Panc1 (cell line): ENCODE data around the gene CTSS. TPM values are rescaled to one million over a fixed set of nuclear protein-coding genes. Genes with fewer than 3 reads are reported as not detected.
"Not testable (repeated sequence)": the region's sequence is repeated elsewhere in the genome, so short reads cannot be mapped to it uniquely, and the experiment has no call there.

Experiments used
- ATAC-seq: fragments of 200-7000 bp; cut with Tn5 transposase; 2 replicates; pipeline ENCODE4 v1.9.1; 2020; ENCODE audit warnings: mild to moderate bottlenecking, moderate library complexity
- BruUV-seq: library from RNA; stranded (reverse); fragments of 400-500 nt; replicated peaks from 2 replicates; lab custom pipeline; 2021; lab: Mats Ljungman, UMichigan
- CTCF ChIA-PET: fragments of 300-600 bp; sonication (Branson Sonifier 250); formaldehyde crosslinking; loops from one replicate; lab custom pipeline; 2022; ENCODE audit warnings: antibody characterized with exemption; lab: Charles Lee
- POLR2A ChIA-PET: fragments of 300-600 bp; sonication (Branson Sonifier 250); formaldehyde crosslinking; loops from one replicate; lab custom pipeline; 2022; ENCODE audit warnings: antibody characterized with exemption; lab: Charles Lee
- DNase-seq: peaks from one replicate; pipeline ENCODE4 v3.0.0-alpha.2; 2010; ENCODE audit warnings: low read depth, low spot score
- H3K27ac ChIP-seq: 2 replicates; pipeline ENCODE4 v1.5.1; 2011; ENCODE audit warnings: mild to moderate bottlenecking, low read length, inconsistent platforms
- H3K27me3 ChIP-seq: fragments of 200-500 bp; sonication (Bioruptor generic); 2 replicates; pipeline ENCODE4 v1.6.0; 2014; ENCODE audit warnings: low read length, inconsistent platforms; ENCODE audit not compliant: control insufficient read depth, insufficient read depth
- H3K36me3 ChIP-seq: fragments of 200-500 bp; sonication (Bioruptor generic); 2 replicates; pipeline ENCODE4 v1.5.1; 2014; ENCODE audit warnings: inconsistent platforms, mild to moderate bottlenecking, low read length, moderate library complexity; ENCODE audit not compliant: control insufficient read depth, insufficient read depth
- H3K4me1 ChIP-seq: 2 replicates; pipeline ENCODE4 v1.5.1; 2011; ENCODE audit warnings: inconsistent platforms, mild to moderate bottlenecking, low read length, moderate library complexity; ENCODE audit not compliant: control insufficient read depth, insufficient read depth
- H3K4me3 ChIP-seq, 2 experiments: 2 replicates each; pipeline ENCODE4 v1.5.1; 2011 to 2012; ENCODE audit warnings: low read depth in 2 of 2, low read length in 2 of 2, mild to moderate bottlenecking in 2 of 2, inconsistent platforms in 1 of 2, moderate library complexity in 1 of 2
- H3K9me3 ChIP-seq: fragments of 200-500 bp; sonication (Bioruptor generic); 2 replicates; pipeline ENCODE4 v1.5.1; 2014; ENCODE audit warnings: low read depth, mild to moderate bottlenecking, inconsistent platforms, low read length, moderate library complexity; ENCODE audit not compliant: control insufficient read depth, insufficient read depth
- POLR2AphosphoS5 ChIP-seq: IDR thresholded peaks from 2 replicates; pipeline ENCODE4 v1.6.1; 2012; ENCODE audit warnings: mild to moderate bottlenecking, low read depth, low read length, moderate library complexity
- SIN3A ChIP-seq: IDR thresholded peaks from 2 replicates; pipeline ENCODE4 v1.6.1; 2012; ENCODE audit warnings: low read depth, mild to moderate bottlenecking, low read length, moderate library complexity, borderline replicate concordance; ENCODE audit not compliant: insufficient read depth
- TCF7L2 ChIP-seq: IDR thresholded peaks from 2 replicates; pipeline ENCODE4 v1.6.1; 2011; ENCODE audit warnings: mild to moderate bottlenecking, low read depth, low read length, inconsistent platforms
- in situ Hi-C: cut with HindIII; loops from 2 replicates; pipeline ENCODE4 v1.10.0; 2016; ENCODE audit warnings: low sequenced_read_pairs, low pct_unique_long_range_greater_than_20kb
- intact Hi-C: fragments of 100-400 bp; cut with micrococcal nuclease; formaldehyde crosslinking; loops from one replicate; pipeline ENCODE4 v1.10.0; 2022; ENCODE audit not compliant: unreplicated experiment
- total RNA-seq: library from RNA; stranded (reverse); gene quantifications from one replicate; pipeline ENCODE4 v1.2.1, GENCODE V29; 2021; ENCODE audit not compliant: unreplicated experiment
- TF ChIP-seq, protein P1 (sequence below), 2 experiments: IDR thresholded peaks; 2 replicates each; pipeline ENCODE4 v1.6.1; 2011 to 2012; ENCODE audit warnings: low read depth in 2 of 2, control low read depth in 1 of 2, low read length in 1 of 2, mild to moderate bottlenecking in 1 of 2, moderate library complexity in 1 of 2; ENCODE audit not compliant: insufficient read depth in 1 of 2
- TF ChIP-seq, protein P2 (sequence below): fragments of 450-650 bp; IDR thresholded peaks from 2 replicates; pipeline ENCODE4 v1.5.1; 2017; ENCODE audit warnings: mild to moderate bottlenecking

CTSS gene
- total RNA-seq, 1 experiment from 2014 or later = 5.1 TPM

DNA sequence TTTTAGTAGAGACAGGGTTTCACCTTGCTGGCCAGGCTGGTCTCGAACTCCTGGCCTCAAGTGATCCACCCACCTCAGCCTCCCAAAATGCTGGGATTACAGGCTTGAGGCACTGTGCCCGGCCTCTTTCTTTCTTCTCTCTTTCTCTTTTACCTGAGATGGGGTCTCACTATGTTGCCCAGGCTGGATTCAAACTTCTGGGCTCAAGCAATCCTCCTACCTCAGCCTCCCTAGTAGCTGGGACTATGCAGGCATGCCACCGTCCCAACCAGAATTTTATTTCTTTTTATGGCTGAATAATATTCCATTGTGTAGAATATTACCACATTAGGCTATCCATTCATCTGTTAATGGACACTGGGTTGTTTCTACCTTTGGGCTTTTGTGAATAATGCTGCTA lies 28.2 kb upstream of the CTSS start:
- in situ Hi-C loops, intact Hi-C loops, H3K4me1 ChIP-seq, H3K27ac ChIP-seq, H3K27me3 ChIP-seq, H3K4me3 ChIP-seq, CTCF ChIA-PET, DNase-seq, BruUV-seq, H3K36me3 ChIP-seq, H3K9me3 ChIP-seq, ATAC-seq, POLR2A ChIA-PET: not testable (repeated sequence)

DNA sequence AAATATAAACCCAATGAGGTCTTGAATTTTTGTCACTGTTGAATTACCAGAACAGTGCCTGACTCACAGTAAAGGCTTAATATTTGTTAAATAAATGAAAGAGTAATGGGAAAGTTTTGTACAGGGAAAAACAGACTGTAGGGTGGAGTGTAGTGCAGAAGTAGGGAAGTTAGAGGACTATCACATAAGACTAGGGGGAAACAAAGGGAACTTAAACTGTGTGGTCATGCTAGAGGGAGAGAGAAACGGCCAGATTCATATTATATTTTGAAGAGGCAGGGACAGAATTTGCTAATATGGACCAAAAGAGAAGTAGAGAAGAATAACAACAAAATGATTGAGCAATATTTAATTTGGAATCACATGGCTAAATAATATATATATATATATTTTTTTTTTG lies 27.6 kb upstream of the CTSS start:
- in situ Hi-C loops = no loop called here
- no peak for ATAC-seq
- BruUV-seq = no TSS peak

DNA sequence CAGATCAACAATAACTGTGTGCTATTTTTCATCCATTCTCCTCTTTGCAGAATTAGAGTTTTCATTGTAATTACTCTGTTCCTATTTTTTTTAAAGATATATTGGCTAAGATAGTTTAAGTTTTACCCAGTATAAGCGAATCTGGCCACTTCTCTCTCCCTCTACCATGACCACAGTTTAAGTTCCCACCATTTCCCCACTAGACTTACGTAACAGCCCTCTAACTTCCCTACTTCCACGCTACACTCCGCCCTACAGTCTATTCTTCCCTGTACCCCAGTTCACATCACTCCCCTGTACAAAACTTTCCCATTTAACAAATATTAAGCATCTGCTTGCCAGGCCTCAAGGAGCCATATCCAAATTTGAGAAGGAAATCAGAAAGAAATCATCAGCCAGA lies 26.0 kb upstream of the CTSS start:
- H3K27me3 ChIP-seq = no peaks in the 10 kb centered on the region
- in situ Hi-C loops = no loop called here
- DNase-seq = no peak
- intact Hi-C loops = no loop called here
- no peaks in the 10 kb centered on the region for H3K36me3 ChIP-seq
- H3K27ac ChIP-seq = no peak overlapping the region
- no peaks in the 10 kb centered on the region for H3K4me1 ChIP-seq
- POLR2A ChIA-PET = no interaction called here
- no peak for ATAC-seq
- H3K9me3 ChIP-seq = no peaks in the 10 kb centered on the region
- CTCF ChIA-PET = no interaction called here
- H3K4me3 ChIP-seq = no peak overlapping the region
- no TSS peak for BruUV-seq
- TF ChIP-seq, protein P1, sequence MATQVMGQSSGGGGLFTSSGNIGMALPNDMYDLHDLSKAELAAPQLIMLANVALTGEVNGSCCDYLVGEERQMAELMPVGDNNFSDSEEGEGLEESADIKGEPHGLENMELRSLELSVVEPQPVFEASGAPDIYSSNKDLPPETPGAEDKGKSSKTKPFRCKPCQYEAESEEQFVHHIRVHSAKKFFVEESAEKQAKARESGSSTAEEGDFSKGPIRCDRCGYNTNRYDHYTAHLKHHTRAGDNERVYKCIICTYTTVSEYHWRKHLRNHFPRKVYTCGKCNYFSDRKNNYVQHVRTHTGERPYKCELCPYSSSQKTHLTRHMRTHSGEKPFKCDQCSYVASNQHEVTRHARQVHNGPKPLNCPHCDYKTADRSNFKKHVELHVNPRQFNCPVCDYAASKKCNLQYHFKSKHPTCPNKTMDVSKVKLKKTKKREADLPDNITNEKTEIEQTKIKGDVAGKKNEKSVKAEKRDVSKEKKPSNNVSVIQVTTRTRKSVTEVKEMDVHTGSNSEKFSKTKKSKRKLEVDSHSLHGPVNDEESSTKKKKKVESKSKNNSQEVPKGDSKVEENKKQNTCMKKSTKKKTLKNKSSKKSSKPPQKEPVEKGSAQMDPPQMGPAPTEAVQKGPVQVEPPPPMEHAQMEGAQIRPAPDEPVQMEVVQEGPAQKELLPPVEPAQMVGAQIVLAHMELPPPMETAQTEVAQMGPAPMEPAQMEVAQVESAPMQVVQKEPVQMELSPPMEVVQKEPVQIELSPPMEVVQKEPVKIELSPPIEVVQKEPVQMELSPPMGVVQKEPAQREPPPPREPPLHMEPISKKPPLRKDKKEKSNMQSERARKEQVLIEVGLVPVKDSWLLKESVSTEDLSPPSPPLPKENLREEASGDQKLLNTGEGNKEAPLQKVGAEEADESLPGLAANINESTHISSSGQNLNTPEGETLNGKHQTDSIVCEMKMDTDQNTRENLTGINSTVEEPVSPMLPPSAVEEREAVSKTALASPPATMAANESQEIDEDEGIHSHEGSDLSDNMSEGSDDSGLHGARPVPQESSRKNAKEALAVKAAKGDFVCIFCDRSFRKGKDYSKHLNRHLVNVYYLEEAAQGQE (IDR thresholded peaks at IDR 0.05; ENCODE audit: insufficient read depth in 1 of 2, low read depth in 2 of 2, low read length in 1 of 2) = no peak
- TF ChIP-seq TCF7L2 = no peak
- TF ChIP-seq, protein P2, sequence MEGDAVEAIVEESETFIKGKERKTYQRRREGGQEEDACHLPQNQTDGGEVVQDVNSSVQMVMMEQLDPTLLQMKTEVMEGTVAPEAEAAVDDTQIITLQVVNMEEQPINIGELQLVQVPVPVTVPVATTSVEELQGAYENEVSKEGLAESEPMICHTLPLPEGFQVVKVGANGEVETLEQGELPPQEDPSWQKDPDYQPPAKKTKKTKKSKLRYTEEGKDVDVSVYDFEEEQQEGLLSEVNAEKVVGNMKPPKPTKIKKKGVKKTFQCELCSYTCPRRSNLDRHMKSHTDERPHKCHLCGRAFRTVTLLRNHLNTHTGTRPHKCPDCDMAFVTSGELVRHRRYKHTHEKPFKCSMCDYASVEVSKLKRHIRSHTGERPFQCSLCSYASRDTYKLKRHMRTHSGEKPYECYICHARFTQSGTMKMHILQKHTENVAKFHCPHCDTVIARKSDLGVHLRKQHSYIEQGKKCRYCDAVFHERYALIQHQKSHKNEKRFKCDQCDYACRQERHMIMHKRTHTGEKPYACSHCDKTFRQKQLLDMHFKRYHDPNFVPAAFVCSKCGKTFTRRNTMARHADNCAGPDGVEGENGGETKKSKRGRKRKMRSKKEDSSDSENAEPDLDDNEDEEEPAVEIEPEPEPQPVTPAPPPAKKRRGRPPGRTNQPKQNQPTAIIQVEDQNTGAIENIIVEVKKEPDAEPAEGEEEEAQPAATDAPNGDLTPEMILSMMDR = no peak
- no peak for TF ChIP-seq POLR2AphosphoS5
- TF ChIP-seq SIN3A = no peak

More for the DNA sequence above, 27.6 kb upstream of the CTSS start:
- ChIA-PET CTCF (interaction anchor here (0.6 kb wide), 1 partner anchor 93 kb away, joined by 5 read pairs; no protein-coding TSS in a partner anchor), POLR2A (no interaction called here)
- no peaks in the 10 kb centered on the region for H3K9me3 ChIP-seq
- no peaks in the 10 kb centered on the region for H3K27me3 ChIP-seq
- no peaks in the 10 kb centered on the region for H3K36me3 ChIP-seq
- H3K4me1 ChIP-seq = no peaks in the 10 kb centered on the region
- TF ChIP-seq POLR2AphosphoS5 (no peak), TCF7L2 (no peak), SIN3A (no peak)
- TF ChIP-seq, protein P2 = no peak
- TF ChIP-seq, protein P1 (IDR thresholded peaks at IDR 0.05; ENCODE audit: insufficient read depth in 1 of 2, low read depth in 2 of 2, low read length in 1 of 2) = no peak
- no peak overlapping the region for H3K4me3 ChIP-seq
- H3K27ac ChIP-seq = no peak overlapping the region
- no peak for DNase-seq
- intact Hi-C loops = no loop called here
